AML-193 (cell line): ENCODE results near the gene TJP1.
"Not testable (repeated sequence)": the region's sequence is repeated elsewhere in the genome, so short reads cannot be mapped to it uniquely, and the experiment has no call there.

Experiments
- DNase-seq, 2 experiments: peaks; one replicate each; lab custom pipeline; 2025; lab: John Stamatoyannopoulos, UW

TJP1 gene

DNA sequence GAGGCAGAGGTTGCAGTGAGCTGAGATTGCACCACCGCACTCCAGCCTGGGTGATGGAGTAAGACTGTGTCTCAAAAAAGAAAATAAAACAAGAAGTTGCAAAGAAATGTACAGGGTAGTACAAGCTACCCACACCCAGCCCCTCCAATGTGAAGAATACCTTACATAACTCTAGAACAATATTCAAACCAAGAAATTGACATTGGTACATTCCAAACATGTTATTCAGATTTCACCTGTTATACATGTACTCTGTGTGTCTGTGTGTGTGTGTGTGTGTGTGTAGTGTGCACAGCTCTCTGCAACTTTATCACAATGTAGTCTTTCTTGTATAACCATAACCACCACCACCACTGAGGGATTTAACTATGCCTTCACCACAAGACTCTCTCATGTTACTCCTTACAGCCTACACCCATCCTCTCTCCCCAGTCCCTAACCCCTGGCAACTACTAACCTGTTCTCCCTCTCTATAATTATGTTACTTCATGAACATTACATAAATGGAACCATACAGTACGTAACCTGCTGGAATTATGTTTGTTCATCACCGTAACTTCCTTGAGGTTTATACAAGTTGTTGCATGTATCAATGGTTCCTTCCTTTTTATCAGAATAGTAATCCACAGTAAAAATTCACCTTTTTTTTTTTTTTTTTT lies 16.2 kb upstream of the TJP1 start:
- no peak for DNase-seq

DNA sequence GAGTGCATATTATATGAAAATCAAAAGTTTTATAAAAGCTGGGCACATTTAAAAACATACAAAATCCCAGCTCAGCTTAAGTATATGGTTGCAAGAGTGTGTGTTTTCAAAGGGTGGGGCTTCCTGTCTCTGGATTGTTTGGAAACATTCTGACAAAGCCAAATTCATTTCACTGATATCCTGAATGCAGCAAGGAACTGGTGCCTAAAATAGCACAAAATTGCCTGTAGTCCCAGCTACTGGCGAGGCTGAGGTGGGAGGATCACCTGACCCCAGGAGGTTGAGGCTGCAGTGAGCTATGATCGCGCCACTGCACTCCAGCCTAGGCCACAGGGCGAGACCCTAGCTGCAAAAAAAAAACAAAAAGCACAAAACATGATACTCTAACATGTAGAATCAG lies 13.0 kb upstream of the TJP1 start:
- no peak for DNase-seq

DNA sequence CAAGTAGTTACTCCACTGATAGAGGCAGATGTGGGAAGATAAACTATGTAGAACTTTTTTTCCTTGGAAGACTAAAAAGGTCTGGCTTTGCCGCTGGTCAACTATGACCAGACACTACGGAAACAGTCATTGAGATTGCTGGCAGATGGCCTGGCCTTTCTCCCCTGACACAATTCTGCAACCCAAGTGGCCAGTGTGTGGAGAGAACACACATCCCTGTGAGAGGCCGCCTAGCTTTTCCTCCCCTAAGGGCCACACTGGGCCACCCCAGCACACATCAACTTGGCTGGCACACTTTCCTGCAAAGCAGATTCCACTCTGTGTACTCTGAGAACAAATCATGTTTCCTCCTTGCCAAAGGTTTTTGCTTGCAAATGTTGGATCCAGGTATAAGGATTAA lies 10.4 kb upstream of the TJP1 start:
- DNase-seq, result no peak

DNA sequence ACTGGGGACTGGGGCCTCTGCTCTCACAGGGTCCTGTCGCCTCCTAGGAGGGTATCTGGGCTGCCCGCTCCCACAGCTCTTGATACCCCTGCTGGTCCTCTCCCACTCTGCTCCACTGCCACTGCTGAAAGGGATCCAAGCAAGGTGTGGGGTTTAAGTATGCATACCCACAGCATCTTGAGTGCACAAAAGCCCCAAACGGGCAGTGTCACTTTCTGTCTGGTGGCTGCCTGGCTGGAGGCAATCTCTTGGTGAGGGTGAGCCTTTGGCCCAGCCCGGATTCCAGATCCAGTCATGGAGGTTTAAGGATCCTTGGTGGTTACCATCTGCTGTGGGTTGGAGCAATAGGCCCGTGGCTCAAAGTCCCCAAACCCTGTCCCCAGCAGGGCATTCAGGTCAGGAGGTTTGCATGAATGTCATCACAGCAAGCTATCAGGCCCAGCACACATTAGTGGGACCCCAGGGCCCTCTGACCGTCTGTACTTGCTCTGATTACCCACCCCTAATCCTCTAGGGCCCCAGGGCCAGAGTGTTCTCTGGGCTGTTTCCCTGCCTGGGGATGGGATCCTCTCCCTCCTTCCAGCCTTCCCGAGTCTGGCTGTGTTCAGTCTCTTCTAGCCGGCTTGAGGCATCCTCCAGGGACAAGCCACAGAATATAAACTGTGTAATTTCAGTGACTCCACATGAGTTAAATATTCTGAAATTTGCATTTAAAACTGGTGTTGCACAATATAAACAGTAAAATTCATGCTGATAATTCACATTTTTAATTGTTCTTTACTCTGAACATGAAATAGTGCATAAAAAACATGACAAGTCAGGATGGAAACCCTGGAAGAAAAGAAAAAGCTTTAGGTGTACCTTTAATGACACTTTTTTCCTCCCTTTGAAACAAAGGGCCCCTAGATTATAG lies 4.9 kb upstream of the TJP1 start:
- DNase-seq, result no peak

DNA sequence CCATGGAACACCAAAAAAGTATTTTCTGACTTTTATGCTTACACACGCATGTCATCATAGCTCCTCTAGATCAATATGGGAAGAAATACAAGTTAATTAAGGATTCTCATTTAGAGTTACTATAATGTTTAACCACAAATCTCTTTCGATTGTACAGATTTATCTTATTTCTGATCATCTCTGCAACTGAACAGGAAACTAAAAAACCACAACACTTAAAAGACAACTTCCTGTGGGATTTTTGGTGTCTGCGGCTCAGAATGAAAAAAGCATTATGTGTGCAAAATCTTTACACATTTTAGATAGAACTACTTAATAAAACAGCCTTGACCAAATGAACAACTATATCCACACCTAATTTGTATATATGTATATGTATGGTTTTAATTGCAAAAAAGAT lies 3.0 kb upstream of the TJP1 start:
- no peak for DNase-seq

DNA sequence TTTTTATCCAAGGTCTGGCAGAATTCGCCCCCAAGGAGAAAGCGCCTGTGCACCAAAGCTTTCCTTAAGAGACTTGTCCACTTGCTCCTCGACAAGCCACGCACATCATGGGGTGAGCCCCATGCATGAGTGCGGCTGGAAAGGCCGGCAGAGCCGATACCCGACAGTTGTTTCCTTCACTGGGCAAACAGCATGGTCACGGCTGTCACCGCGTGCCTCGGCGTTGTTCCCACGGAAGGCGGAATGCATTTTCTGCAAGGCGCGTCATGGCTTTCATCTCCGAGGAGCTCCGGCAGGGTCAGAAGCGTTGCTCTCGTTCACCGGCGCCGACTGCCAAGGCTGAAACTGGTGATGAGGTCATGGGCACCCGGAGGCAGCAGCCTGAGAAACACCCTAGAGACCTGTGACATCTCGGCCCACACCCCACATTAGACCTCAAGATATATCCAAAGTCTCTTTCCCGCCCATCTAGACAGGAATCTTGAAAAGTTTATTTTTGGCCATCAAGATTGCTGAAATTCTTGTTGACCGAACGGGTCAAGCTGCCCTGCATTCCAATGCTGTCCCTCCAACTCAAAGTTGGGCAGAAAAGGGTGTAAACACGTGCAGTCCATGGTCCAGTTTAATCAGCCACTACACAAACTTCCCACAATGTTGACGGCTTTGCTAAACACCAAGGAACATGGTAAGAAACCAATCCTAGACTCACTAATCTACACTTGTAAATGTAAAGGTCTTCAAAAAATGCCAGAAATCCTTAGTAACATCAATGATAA lies 604 bp upstream of the TJP1 start:
- no peak for DNase-seq

DNA sequence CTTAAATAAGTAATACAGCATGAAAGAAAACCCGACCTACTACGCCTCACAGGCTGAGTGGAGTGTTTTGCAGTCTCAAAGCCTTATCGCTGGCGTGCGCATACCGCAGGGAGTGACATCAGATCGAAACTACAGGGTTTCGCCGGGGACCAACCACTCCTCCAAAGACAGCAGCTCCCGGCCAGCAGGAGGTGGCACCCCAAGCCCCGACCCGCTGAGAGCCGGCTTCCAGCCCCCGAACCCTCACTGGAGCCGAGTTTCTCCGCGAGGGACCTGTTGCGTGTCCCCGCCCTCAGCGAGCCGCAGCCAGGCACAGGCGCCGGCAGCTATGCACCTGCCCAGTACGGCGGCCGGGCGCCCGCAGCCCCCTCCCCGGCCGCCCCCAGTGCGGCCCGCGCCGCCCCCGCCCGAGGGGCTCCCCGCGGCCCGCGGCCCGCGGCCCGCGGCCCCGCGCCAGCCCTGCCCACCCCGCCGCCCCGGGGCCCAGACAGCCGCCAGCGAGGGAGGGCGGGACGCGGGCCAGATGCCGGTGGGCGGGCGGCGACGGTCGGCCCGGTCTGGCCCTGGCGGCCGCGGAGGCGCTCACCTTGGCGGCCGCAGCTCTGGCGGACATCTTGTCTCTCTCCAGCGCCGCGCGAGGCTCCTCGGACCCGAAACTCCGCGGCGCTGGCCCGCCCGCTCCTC lies 710 bp downstream of the TJP1 start:
- no peak for DNase-seq

DNA sequence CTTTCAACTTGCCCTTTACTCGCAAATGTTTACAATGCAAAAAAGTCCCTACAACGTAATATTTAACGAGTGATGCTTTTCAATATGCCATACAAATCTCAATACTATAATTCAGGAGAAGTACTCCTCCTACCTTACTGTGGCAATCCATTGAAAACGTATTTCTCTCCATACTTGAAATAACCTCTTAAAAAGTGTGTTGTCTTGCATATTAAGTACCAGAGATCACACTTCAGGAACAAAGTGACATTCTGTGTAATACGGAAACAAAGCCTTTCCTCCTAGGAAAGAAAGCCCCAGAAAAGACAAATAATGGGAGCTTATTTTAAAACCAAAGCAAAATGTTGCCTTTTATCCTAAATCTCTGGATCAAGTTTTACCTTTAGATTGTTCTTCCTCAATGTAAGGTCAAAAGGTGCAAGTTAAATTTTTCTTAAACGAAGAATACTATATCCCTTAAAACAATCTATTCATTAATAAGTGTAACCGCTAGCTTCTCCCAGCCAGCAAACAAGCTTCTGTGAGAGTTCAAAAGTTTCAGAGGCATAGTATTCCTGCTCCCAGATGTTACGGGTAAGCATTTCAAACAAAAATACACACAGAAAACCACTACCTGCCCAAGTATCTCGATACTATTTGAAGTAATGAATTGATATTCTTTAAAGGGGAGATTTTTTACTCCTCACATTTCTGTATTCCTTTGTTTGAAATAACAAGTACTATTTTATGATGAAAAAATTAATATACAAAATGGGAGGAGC lies 1.7 kb downstream of the TJP1 start:
- DNase-seq, result no peak

DNA sequence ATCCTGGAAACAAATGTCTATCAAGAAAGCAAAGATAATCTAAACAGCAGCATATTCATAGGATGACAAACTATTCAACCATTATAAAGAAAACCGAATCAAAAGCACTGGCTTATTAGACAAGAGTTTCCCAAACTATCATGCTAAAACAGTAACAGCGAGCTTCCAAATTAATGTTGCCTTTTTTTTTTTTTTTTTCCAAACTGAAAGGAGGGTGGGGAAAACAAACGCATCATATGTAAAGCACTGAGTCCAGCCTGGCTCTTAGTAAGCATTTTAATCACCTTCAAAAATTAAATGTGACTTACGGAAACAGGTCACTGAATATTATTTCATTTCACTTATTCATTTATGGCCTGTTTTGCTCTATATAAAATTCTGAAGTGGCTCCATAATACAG lies 2.3 kb downstream of the TJP1 start:
- DNase-seq, result no peak

DNA sequence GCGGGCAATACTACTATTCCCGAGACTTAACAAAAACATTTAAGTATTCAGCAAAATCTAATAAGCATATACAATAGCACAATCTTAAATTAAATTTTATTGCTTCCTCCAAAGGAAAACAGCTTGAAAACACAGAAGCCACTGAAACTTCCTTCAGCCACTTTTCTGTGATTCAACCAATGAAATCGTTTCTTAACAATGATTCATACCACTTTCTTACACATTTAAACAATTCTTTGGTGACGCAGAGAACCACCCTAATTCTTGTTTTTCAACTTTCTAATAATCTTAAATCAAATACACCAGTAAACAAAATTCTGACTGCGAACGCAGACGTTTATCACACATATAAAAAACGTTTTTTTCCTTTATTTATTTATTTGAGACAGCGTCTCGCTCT lies 4.1 kb downstream of the TJP1 start:
- DNase-seq, result no peak

DNA sequence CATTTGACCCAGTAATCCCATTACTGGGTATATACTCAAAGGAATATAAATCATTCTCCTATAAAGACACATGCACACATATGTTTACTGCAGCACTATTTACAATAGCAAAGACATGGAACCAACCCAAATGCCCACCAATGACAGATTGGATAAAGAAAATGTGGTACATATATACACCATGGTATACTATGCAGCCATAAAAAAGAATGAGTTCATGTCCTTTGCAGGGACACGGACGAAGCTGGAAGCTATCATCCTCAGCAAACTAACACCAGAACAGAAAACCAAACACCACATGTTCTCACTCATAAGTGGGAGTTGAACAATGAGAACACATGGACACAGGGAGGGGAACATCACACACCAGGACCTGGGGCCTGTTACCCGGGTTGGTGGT lies 4.8 kb downstream of the TJP1 start:
- DNase-seq, result not testable (repeated sequence)

DNA sequence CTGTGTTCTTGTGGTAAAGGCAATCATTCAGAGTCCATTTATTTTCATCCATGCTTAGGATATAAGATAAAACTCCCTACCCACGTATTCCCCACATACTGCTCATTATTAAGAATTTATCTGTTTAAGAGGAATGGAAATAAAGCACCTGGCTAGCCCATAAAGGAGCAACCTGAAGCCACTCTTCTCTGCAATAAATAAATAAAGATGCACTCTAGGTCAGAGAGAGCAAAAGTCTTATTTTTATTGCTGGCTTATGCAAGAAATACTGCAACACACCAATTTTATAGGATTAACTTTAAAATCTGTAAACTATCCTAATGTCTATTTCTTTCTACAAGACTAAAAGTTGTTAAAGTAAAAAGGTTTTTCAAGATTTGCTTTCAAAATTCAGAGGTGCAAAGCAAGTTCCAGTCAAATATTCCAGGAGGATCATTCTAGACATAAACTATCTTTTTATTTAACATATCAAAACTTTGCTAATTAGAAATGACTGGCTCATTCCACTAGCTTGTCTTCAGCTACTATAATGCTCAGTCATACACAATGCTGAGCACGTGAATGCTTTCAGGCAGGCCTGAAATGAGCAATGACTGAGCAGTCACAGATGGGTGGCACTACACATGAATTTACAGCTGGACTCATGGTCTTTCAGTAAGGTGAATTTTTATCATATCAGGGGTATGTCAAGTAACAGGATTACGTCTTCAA lies 7.1 kb downstream of the TJP1 start:
- DNase-seq, result no peak

DNA sequence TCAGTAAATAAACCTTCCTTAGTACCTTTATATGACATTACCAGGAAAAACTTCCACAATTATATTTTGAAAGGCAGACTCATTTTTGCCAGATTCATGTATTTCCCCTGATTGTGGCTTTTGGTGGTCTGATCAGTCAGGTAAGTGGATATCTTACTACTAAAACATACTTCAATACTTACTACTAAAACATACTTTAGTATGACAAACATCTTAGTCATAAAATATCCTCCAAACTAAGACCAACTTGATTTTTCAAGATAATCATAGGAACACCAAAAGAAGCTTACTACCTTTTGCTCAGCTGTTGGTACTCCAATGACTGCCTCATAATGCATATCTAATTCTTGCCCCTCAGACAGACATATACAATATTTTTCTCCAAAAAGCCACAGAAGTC lies 9.3 kb downstream of the TJP1 start:
- no peak for DNase-seq

DNA sequence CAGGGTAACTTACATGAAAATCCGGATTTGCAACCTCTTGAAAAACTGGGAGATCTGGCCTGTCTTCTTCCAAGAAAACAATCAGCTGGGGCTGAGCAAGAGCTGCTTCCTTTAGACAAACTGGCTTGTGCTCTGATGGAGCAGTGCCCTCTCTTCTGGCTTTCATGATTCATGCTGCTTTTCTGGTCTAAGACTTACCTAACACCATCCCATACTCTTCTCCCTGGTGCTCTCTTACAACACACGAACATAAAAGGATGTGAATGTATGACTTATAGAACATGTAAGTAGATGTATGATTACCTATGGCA lies 9.9 kb downstream of the TJP1 start:
- no peak for DNase-seq

DNA sequence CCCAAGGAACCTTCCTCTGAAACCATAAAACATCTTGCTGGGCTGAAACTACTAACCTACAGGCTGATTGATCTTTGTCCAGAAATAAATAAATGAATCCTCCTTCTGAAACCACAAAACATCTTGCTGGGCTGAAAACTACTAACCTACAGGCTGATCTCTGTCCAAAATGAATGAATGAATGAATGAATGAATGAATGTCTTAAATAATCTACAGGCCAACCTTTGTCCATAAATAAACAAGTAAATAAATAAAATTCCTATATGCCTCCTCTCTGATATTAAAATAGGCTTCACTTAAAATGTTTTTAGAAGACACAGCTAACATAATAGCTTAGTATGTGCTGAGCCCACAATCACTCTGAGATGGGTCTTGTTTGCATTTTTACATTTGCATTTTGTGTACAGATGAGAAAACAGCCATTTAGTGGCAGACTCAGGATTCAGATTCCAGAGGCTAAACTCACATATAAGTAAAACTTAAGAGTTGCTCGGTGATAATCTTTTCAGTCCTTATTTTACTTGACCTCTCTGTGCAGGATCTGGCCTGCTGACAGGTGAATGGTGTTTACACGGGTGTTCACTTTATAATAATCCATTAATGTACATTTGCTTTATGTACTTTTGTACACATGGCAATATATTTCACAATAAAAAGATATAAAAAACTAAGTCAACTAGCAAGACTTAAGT lies 10.4 kb downstream of the TJP1 start:
- DNase-seq, result no peak

DNA sequence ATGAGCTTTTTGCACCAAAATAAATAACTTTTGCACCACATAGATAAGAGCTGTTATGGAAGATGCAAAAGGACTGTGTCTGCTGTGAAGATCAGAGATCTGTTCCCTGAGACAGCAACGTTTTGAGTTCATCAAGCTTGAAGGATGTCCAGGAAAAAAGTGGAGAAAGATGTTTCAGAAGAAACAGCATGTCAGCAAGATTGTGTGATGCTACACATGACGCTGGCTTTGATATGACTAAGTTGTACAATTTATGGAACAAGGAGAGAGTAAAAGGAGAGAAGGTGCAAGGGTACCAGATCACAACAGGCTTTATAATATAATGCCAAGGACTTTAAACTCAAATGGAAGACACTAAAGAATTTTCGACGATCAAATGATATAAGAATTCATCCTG lies 16.6 kb downstream of the TJP1 start:
- DNase-seq, result no peak

DNA sequence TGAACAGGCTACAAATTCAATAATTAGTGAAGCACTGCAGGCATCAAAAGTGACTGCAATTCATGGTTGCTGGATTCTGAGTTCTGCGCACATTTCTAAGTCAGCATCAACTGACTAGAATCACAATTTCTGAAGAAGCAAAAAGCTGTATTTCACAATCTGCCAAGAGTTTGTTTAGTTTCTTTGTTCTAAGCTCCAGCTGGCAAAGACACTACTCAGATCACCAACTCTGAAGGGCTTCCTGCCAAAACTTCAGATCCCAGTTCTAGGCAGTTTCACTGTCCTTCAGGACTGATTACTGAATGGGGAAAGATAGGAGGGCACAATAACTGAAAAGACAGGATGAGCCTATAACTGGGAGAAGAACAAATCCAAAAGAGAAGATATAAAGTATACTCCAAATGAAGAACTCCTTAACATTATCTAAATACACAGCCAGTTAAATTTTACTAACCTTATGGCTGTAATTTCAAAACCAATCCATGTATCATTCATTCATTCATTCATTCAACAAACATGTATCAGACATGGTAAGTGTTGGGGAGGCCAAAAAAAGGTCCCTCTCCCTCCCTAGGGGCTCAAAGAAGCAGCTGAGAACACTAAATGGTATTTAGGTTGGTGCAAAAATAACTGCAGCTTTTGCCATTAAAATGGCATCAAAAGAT lies 17.1 kb downstream of the TJP1 start:
- no peak for DNase-seq

DNA sequence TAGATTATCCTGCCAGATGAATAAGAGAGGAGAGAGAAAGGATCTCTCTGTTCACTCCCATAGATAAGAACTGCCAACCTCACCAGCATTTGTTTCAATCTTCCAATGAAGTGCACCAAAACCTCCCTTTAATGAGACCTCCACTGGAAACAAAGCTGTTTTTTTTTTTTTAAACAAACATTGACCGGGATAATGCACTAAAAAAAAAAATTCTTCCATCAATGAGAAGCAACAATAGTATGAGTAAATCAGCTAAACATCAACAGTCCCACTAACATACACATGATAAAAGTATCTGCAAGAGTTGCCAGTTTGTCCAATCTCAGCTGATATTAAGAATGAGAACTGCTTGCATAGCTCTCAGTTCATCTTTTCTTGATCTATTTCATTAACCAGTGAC lies 19.9 kb downstream of the TJP1 start:
- DNase-seq, result no peak

DNA sequence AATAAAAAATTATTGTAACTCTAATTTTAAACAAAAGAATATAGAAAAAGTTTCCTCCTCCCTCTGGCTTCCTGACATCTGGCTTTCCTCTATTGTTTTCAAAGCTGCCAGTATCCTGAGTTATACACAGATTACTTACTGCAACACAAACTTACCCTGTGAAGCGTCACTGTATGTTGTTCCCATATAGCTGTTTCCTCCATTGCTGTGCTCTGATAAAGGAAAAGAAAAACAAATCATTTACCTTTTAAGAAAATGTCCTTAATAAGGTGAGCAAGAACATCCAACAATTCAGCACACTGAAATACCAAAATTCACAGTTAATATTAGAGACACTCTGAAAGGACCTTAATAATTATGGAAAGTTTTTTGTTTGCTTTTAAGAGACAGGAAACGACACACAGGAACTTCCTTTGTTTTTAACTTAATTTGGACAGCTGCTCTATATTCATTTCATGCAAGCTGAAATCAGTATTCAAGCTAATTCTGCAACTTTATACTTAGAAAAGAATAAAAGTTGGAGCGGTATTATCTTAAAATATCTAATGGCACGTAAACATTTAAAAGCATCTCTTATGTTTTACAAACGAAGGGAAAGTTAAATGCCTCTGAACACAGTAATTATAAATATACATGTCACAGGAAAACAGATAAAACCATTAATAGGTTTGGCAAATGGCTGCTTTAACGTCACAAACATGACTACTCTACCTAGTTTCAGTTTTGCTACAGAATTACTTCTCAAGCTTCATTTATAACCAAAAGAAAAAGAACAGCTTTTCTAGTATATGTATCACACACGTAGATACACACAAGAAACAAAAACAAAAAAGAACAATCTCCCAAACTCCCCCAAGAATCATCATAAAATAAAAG lies 21.5 kb downstream of the TJP1 start:
- no peak for DNase-seq
